GM12891 (cell line): Measurements from ENCODE around the gene PIWIL4.

Source experiments
- PAX5 ChIP-seq: IDR thresholded peaks from 2 replicates; pipeline ENCODE4 v1.6.1; 2011; ENCODE audit warnings: low read length, moderate library complexity, mild to moderate bottlenecking; ENCODE audit not compliant: insufficient read depth, severe bottlenecking
- POLR2A ChIP-seq: IDR thresholded peaks from 2 replicates; pipeline ENCODE4 v1.6.1; 2011; ENCODE audit warnings: low read depth, low read length, control low read depth
- POLR2AphosphoS5 ChIP-seq: IDR thresholded peaks from 2 replicates; pipeline ENCODE4 v1.6.1; 2011; ENCODE audit warnings: low read depth, low read length, control low read depth
- POU2F2 ChIP-seq: IDR thresholded peaks from 2 replicates; pipeline ENCODE4 v1.6.1; 2011; ENCODE audit warnings: low read depth, mild to moderate bottlenecking, control low read depth, low read length, moderate library complexity
- SPI1 ChIP-seq: IDR thresholded peaks from 2 replicates; pipeline ENCODE4 v1.6.1; 2011; ENCODE audit warnings: low read depth, low read length, control low read depth
- TAF1 ChIP-seq: IDR thresholded peaks from 2 replicates; pipeline ENCODE4 v1.6.1; 2011; ENCODE audit warnings: low read depth, low read length, control low read depth

DNA sequence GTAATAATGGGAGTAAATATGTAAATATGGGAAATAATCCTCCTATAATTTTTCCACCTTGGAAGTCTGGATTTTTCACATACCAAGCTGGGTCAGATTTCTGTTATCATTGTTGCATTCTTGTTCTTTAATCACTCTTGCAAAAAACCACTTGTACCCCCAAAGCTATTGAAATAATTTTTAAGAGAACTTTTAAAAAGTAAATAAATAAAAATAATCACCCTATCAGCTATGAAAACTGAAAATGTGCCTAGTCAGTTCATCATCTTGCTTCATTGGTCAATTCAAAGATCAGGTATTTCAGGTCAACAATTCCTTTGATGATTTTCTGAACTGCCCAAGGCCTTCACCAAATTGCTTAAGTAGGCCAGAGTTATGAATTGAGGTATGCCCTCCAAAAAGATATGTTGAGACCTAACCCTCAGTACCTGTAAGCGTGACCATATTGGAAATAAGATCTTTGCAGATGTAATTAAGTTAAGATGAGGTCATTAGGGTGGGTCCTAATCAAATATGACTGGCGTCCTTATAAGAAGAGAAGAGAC, 95.8 kb downstream of the PIWIL4 start:
- TF ChIP-seq PAX5 = no peak
- no peak for TF ChIP-seq POLR2A
- TF ChIP-seq TAF1 = no peak
- TF ChIP-seq SPI1 = no peak
- TF ChIP-seq POLR2AphosphoS5 = no peak
- TF ChIP-seq POU2F2 = no peak
